Body of pancreas (tissue), 4 donors: Measurements from ENCODE around the gene NUPR1.

ENCODE experiments used
- CTCF ChIP-seq, 7 experiments: fragments of 450-650 bp in 4 of 7; fragments of 200-600 bp in 3 of 7; sonication (generic) in 3 of 7; IDR thresholded peaks; one replicate each; pipeline ENCODE4 v1.5.1; 2016 to 2019; ENCODE audit warnings: antibody characterized with exemption in 7 of 7
- POLR2A ChIP-seq, 3 donors: fragments of 450-650 bp; IDR thresholded peaks; one replicate each; pipeline ENCODE4 v1.6.1; 2016; ENCODE audit warnings: antibody characterized with exemption in 3 of 3, mild to moderate bottlenecking in 2 of 3

GRCh38 chr16:28556914-28557320 is 18.1 kb upstream of the NUPR1 start:
- TF ChIP-seq CTCF (IDR thresholded peaks at IDR 0.05) (no peak), POLR2A (IDR thresholded peaks at IDR 0.05) (no peak)
